Naive thymus-derived CD4-positive, alpha-beta T cell (primary cell): ENCODE results near the gene ZBTB20. TPM values are rescaled to one million over a fixed set of nuclear protein-coding genes. Genes with fewer than 3 reads are reported as not detected.

ENCODE experiments used
- ATAC-seq: fragments of 150-1000 bp; cut with Tn5 transposase; 2 replicates; pipeline ENCODE4 v1.10.0; 2021; ENCODE audit warnings: mild to moderate bottlenecking, moderate library complexity
- CTCF ChIA-PET: fragments of 350-600 bp; sonication (Branson Sonifier 250); formaldehyde crosslinking; loops from one replicate; lab custom pipeline; 2021; ENCODE audit warnings: antibody characterized with exemption; lab: Charles Lee
- POLR2A ChIA-PET: fragments of 350-600 bp; sonication (Branson Sonifier 250); formaldehyde crosslinking; loops from one replicate; lab custom pipeline; 2021; ENCODE audit warnings: antibody characterized with exemption, inconsistent platforms; lab: Charles Lee
- DNase-seq, 9 donors: peaks; one replicate each; pipeline versions ENCODE4 v3.0.0 to v3.0.0-alpha.2; 2020 to 2022; ENCODE audit warnings: mixed read lengths in 1 of 9
- H3K27ac ChIP-seq: one replicate; pipeline ENCODE4 v1.7.0; 2013; ENCODE audit warnings: mild to moderate bottlenecking, low read depth, low read length, moderate library complexity
- H3K27me3 ChIP-seq, 2 donors: one replicate each; pipeline ENCODE4 v1.7.0; 2013; ENCODE audit warnings: low read length in 2 of 2, mild to moderate bottlenecking in 2 of 2, moderate library complexity in 2 of 2; ENCODE audit not compliant: control insufficient read depth in 2 of 2, insufficient read depth in 2 of 2
- H3K36me3 ChIP-seq, 3 experiments: 1 replicate in 2 of 3; 2 replicates in 1 of 3; pipeline ENCODE4 v1.7.0; 2013; ENCODE audit warnings: low read length in 3 of 3, mild to moderate bottlenecking in 3 of 3, moderate library complexity in 1 of 3; ENCODE audit not compliant: insufficient read depth in 3 of 3, control insufficient read depth in 2 of 3
- H3K4me1 ChIP-seq, 2 donors: one replicate each; pipeline ENCODE4 v1.7.0; 2013; ENCODE audit warnings: low read length in 2 of 2, mild to moderate bottlenecking in 2 of 2, moderate library complexity in 1 of 2; ENCODE audit not compliant: control insufficient read depth in 2 of 2, insufficient read depth in 2 of 2
- H3K4me3 ChIP-seq: 2 replicates; pipeline ENCODE4 v1.7.0; 2013; ENCODE audit warnings: mild to moderate bottlenecking, low read length
- H3K9me3 ChIP-seq, 3 experiments: 1 replicate in 2 of 3; 2 replicates in 1 of 3; pipeline ENCODE4 v1.7.0; 2013; ENCODE audit warnings: low read length in 3 of 3; ENCODE audit not compliant: control insufficient read depth in 2 of 3
- H3K27ac Mint-ChIP-seq, 9 donors: one replicate each; pipeline ENCODE4 v1.8.0; 2020 to 2022; ENCODE audit warnings: mixed read lengths in 9 of 9, mild to moderate bottlenecking in 8 of 9, moderate library complexity in 5 of 9, inconsistent platforms in 2 of 9
- H3K27me3 Mint-ChIP-seq, 5 donors: one replicate each; pipeline ENCODE4 v1.8.0; 2021 to 2022; ENCODE audit warnings: mixed read lengths in 5 of 5, mild to moderate bottlenecking in 1 of 5
- H3K36me3 Mint-ChIP-seq, 5 donors: one replicate each; pipeline ENCODE4 v1.8.0; 2020 to 2022; ENCODE audit warnings: mixed read lengths in 5 of 5, mild to moderate bottlenecking in 3 of 5, inconsistent platforms in 1 of 5
- H3K4me1 Mint-ChIP-seq, 7 donors: one replicate each; pipeline ENCODE4 v1.8.0; 2020 to 2022; ENCODE audit warnings: mixed read lengths in 7 of 7, mild to moderate bottlenecking in 3 of 7, inconsistent platforms in 1 of 7
- H3K4me3 Mint-ChIP-seq, 10 donors: one replicate each; pipeline ENCODE4 v1.8.0; 2020 to 2022; ENCODE audit warnings: mild to moderate bottlenecking in 10 of 10, mixed read lengths in 10 of 10, moderate library complexity in 6 of 10, inconsistent platforms in 2 of 10
- H3K9me3 Mint-ChIP-seq, 11 donors: one replicate each; pipeline ENCODE4 v1.8.0; 2020 to 2022; ENCODE audit warnings: mixed read lengths in 11 of 11, mild to moderate bottlenecking in 4 of 11, inconsistent platforms in 1 of 11, moderate library complexity in 1 of 11
- intact Hi-C, 2 donors: fragments of 100-400 bp; cut with micrococcal nuclease; formaldehyde crosslinking; loops; one replicate each; pipeline ENCODE4 v1.15.1; 2023
- polyA plus RNA-seq, 2 donors: library from polyadenylated mRNA; unstranded; fragments of 300-500 nt; fragmentation: Illumina TruSeq; gene quantifications; one replicate each; pipeline ENCODE4 v1.2.3, GENCODE V29; 2021
- total RNA-seq, 6 experiments: library from RNA in 5 of 6; stranded (reverse) in 5 of 6; gene quantifications; 1 replicate in 5 of 6; 2 replicates in 1 of 6; pipeline ENCODE4 v1.2.3 and lab custom pipeline; 2021 to 2026

Gene ZBTB20
- total and polyA plus RNA-seq, 7 experiments from 2014 or later, result 14.9 to 69.5 (median 59.2) TPM

DNA sequence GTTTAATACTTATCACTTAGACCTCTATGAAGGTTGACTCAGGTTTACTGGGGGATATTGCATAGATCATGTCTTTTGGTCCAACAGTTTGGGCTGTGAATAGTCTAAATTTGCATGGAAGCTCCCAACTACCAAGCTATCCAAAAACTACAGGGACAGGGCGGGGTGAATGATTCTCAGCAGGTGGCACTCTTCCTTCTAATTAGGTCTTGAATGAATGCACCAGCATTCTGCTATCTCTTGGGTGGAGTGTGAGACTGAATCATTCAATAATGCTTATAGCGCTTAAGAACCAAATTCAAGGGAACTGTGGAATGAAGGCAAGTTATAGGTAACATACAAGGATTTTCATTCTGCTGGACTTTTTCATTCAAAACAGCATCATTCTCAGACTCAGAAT lies 507.0 kb downstream of the ZBTB20 start:
- Mint-ChIP-seq H3K36me3 (peaks cover 2 to 66% (median 56%) of the 10 kb centered on the region in 5 donors), H3K4me3 (no peak overlapping the region)

DNA sequence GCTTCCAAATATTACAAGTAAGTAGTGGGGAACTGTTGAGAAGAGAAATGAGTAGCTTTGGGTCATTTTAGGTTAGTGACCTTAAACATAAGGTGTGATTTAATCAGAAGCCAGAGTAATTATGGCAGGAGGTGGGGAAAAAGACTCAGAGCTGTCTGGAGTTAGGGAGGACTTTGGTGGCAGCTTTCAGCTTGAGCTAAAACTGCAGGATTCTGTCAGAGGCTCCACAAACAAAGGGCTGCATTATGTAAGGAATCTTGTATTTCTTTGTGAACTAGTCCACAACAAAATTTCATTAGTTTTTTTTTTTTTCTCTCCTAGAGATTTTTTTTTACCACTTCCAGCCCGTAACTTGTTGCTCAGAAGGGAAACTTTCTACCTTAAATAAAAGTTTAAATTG lies 507.9 kb downstream of the ZBTB20 start:
- H3K36me3 Mint-ChIP-seq, result peaks cover 2 to 64% (median 57%) of the 10 kb centered on the region in 5 donors
- no peaks in the 10 kb centered on the region for H3K27me3 Mint-ChIP-seq
- H3K36me3 ChIP-seq, result peaks cover 0 to 10% (median 0%) of the 10 kb centered on the region in 3 experiments
- no peak overlapping the region for H3K27ac ChIP-seq
- H3K4me1 ChIP-seq, result no peaks in the 10 kb centered on the region
- ChIA-PET CTCF (no interaction called here), POLR2A (no interaction called here)
- no peak for ATAC-seq
- no peaks in the 10 kb centered on the region for H3K27me3 ChIP-seq
- no peak for DNase-seq
- H3K9me3 Mint-ChIP-seq, result peaks cover 10 to 43% (median 18%) of the 10 kb centered on the region in 11 donors
- intact Hi-C loops, result no loop called here
- H3K4me3 ChIP-seq, result no peak overlapping the region
- peaks cover 0 to 7% (median 0%) of the 10 kb centered on the region in 7 donors for H3K4me1 Mint-ChIP-seq
- no peaks in the 10 kb centered on the region for H3K9me3 ChIP-seq
- no peak overlapping the region for H3K4me3 Mint-ChIP-seq
- no peak overlapping the region for H3K27ac Mint-ChIP-seq

More for the DNA sequence above, 507.0 kb downstream of the ZBTB20 start:
- Mint-ChIP-seq H3K27me3 (no peaks in the 10 kb centered on the region), H3K27ac (no peak overlapping the region), H3K4me1 (peaks cover 0 to 7% (median 0%) of the 10 kb centered on the region in 7 donors), H3K9me3 (peaks cover 10 to 39% (median 18%) of the 10 kb centered on the region in 11 donors)
- Histone ChIP-seq H3K27ac (no peak overlapping the region), H3K4me1 (no peaks in the 10 kb centered on the region), H3K4me3 (no peak overlapping the region), H3K9me3 (no peaks in the 10 kb centered on the region), H3K36me3 (peaks cover 0 to 10% (median 0%) of the 10 kb centered on the region in 3 experiments), H3K27me3 (no peaks in the 10 kb centered on the region)
- CTCF ChIA-PET, result no interaction called here
- intact Hi-C loops, result no loop called here
- no peak for DNase-seq
- no peak for ATAC-seq
- POLR2A ChIA-PET, result interaction anchor here (0.5 kb wide), 1 partner anchor 861 kb away, joined by 3 read pairs; no protein-coding TSS in a partner anchor

DNA sequence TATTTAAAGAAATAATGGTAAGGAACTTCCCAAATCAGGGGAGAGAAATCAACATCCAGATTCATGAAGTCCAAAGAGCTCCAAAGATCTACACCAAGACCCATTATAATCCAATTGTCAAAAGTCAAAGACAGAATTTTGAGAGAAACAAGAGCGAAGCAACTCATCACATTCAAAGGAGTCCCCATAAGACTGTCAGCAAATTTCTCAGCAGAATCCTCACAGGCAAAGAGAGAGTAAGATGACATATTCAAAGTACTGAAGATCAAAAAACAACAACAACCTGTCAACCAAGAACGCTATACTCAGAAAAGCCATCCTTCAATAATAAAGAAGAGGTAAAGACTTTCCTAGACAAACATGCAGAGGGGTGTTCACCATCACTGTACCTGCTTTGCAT lies 511.2 kb downstream of the ZBTB20 start:
- no peaks in the 10 kb centered on the region for H3K9me3 ChIP-seq
- peaks cover 0 to 10% (median 0%) of the 10 kb centered on the region in 3 experiments for H3K36me3 ChIP-seq
- no peaks in the 10 kb centered on the region for H3K4me1 ChIP-seq
- CTCF ChIA-PET, result no interaction called here
- POLR2A ChIA-PET, result no interaction called here
- no peaks in the 10 kb centered on the region for H3K27me3 Mint-ChIP-seq
- no peak for ATAC-seq
- H3K36me3 Mint-ChIP-seq, result peaks cover 2 to 60% (median 43%) of the 10 kb centered on the region in 5 donors
- no peak for DNase-seq
- H3K4me3 Mint-ChIP-seq, result peak overlapping the region in 1 of 10 donors; percentile 19
- peaks cover 0 to 15% (median 0%) of the 10 kb centered on the region in 7 donors for H3K4me1 Mint-ChIP-seq
- H3K9me3 Mint-ChIP-seq, result peaks cover 10 to 43% (median 18%) of the 10 kb centered on the region in 11 donors
- no peak overlapping the region for H3K27ac ChIP-seq
- H3K27ac Mint-ChIP-seq, result peak overlapping the region in 1 of 9 donors; percentile 68
- intact Hi-C loops, result no loop called here
- H3K27me3 ChIP-seq, result no peaks in the 10 kb centered on the region
- H3K4me3 ChIP-seq, result no peak overlapping the region

DNA sequence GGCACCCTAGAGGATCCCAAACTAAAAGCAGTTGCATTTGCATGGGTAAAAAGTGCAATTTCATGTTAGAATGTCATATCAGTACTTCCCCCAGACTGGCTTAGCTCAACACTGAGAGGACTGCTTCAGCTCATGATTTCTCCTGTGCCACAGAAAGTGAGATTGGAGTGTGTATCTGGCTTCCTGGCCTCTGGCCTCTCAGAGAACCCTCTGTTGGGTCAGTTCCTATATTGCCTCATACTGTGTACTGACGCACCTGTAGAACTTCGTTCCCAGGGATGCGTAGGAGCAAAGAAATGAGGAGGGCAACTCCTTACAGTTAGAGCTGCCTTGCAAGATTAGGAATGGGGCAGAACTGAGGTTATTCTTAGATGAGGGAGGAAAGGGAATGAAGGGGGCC lies 512.5 kb downstream of the ZBTB20 start:
- ChIA-PET CTCF (no interaction called here), POLR2A (no interaction called here)
- H3K9me3 ChIP-seq, result no peaks in the 10 kb centered on the region
- H3K36me3 ChIP-seq, result peaks cover 0 to 10% (median 0%) of the 10 kb centered on the region in 3 experiments
- intact Hi-C loops, result no loop called here
- peak overlapping the region in 1 of 10 donors; percentile 25 for H3K4me3 Mint-ChIP-seq
- H3K36me3 Mint-ChIP-seq, result peaks cover 2 to 50% (median 35%) of the 10 kb centered on the region in 5 donors
- no peaks in the 10 kb centered on the region for H3K27me3 ChIP-seq
- no peak overlapping the region for H3K27ac Mint-ChIP-seq
- ATAC-seq (no peak), DNase-seq (no peak)
- H3K4me1 ChIP-seq, result no peaks in the 10 kb centered on the region
- no peak overlapping the region for H3K4me3 ChIP-seq
- H3K9me3 Mint-ChIP-seq, result peaks cover 10 to 42% (median 18%) of the 10 kb centered on the region in 11 donors
- peaks cover 0 to 15% (median 0%) of the 10 kb centered on the region in 7 donors for H3K4me1 Mint-ChIP-seq
- no peak overlapping the region for H3K27ac ChIP-seq
- H3K27me3 Mint-ChIP-seq, result no peaks in the 10 kb centered on the region

- ATAC-seq (no peak), DNase-seq (no peak)
- intact Hi-C loops, result no loop called here
- H3K4me1 Mint-ChIP-seq, result peaks cover 0 to 21% (median 0%) of the 10 kb centered on the region in 7 donors
- ChIA-PET POLR2A (no interaction called here), CTCF (no interaction called here)
- no peaks in the 10 kb centered on the region for H3K27me3 Mint-ChIP-seq
- Histone ChIP-seq H3K9me3 (no peaks in the 10 kb centered on the region), H3K27ac (no peak overlapping the region), H3K27me3 (no peaks in the 10 kb centered on the region), H3K4me1 (no peaks in the 10 kb centered on the region), H3K4me3 (no peak overlapping the region), H3K36me3 (peaks cover 0 to 7% (median 0%) of the 10 kb centered on the region in 3 experiments)
- H3K9me3 Mint-ChIP-seq, result peaks cover 10 to 32% (median 18%) of the 10 kb centered on the region in 11 donors
- H3K36me3 Mint-ChIP-seq, result peaks cover 2 to 40% (median 29%) of the 10 kb centered on the region in 5 donors
- no peak overlapping the region for H3K27ac Mint-ChIP-seq
- H3K4me3 Mint-ChIP-seq, result no peak overlapping the region
These were observed 514.2 kb downstream of the ZBTB20 start for GRCh38 chr3:114632757-114633424.

- Mint-ChIP-seq H3K27ac (no peak overlapping the region), H3K4me1 (peaks cover 0 to 15% (median 4%) of the 10 kb centered on the region in 7 donors), H3K36me3 (peaks cover 0 to 51% (median 38%) of the 10 kb centered on the region in 5 donors), H3K9me3 (no peaks in the 10 kb centered on the region), H3K4me3 (no peak overlapping the region), H3K27me3 (no peaks in the 10 kb centered on the region)
- DNase-seq (no peak), ATAC-seq (no peak)
- no peaks in the 10 kb centered on the region for H3K27me3 ChIP-seq
- ChIA-PET CTCF (no interaction called here), POLR2A (no interaction called here)
- H3K9me3 ChIP-seq, result no peaks in the 10 kb centered on the region
- no peaks in the 10 kb centered on the region for H3K4me1 ChIP-seq
- intact Hi-C loops, result no loop called here
- no peak overlapping the region for H3K27ac ChIP-seq
- H3K36me3 ChIP-seq, result peaks cover 0 to 7% (median 0%) of the 10 kb centered on the region in 3 experiments
- no peak overlapping the region for H3K4me3 ChIP-seq
These were observed 519.3 kb downstream of the ZBTB20 start for GRCh38 chr3:114627770-114628169.
